Epithelial cell of proximal tubule (primary cell): ENCODE data around the gene SAMD4B. TPM values are rescaled to one million over a fixed set of nuclear protein-coding genes. Genes with fewer than 3 reads are reported as not detected.

Experiments
- DNase-seq: peaks from one replicate; pipeline ENCODE4 v3.0.0-alpha.2; 2011; ENCODE audit warnings: low read depth
- H3K4me3 ChIP-seq: 2 replicates; pipeline ENCODE4 v1.5.1; 2011; ENCODE audit warnings: low read depth, mild to moderate bottlenecking, low read length
- CTCF ChIP-seq: conservative IDR thresholded peaks from 2 replicates; pipeline ENCODE4 v1.5.1; 2012; ENCODE audit warnings: low read depth, mild to moderate bottlenecking, low read length
- total RNA-seq: library from RNA; depleted of rRNA; stranded (reverse); fragments of >200 nt; gene quantifications from 2 replicates; pipeline ENCODE4 v1.2.3, GENCODE V29; 2015

SAMD4B gene
- total RNA-seq, 1 donor from 2014 or later, result 65.6 TPM

DNA sequence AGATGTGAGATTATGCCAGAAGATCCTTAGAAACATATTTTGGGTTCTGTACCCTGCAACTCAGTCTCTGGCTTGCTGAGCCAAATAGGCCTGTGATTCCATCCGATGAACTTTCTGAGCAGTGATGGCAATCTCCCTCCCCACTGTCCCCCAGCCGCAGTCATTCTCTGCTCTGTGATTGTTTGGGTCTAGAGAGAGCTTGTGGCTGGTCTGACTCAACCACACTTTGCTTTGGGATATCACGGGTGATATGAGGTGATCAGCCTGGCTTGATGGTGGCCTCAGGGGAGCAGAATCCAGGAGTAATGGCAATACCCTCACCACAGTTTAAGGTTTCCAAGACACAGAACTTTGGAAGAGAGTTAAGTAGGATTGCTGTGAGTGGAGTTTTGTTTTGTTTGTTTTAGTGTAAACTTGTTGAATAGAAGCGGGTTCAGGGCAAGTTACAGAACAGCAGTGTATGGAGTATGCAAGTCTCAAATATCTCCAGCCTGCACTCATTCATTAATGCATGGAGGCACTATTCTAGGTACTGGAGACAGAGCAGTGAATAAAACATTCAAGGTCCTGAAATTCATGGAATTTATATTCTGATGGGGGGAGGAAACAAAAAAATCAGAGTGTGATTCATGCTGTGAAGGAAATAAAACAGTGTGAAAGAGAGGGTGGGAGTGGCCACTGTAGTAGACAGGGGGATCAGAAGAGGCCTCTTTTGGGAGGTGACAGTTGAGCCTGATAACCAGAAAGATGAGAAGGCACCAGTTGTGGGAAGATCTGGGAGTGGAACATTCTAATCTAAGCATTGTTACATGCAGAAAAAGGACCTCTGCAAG is 5.3 kb downstream of the SAMD4B start:
- DNase-seq, result no peak
- no peak overlapping the region for H3K4me3 ChIP-seq
- TF ChIP-seq CTCF, result no peak

- no peak for TF ChIP-seq CTCF
- no peak overlapping the region for H3K4me3 ChIP-seq
- no peak for DNase-seq
Observed at GRCh38 chr19:39349326-39349725, 7.1 kb downstream of the SAMD4B start.

DNA sequence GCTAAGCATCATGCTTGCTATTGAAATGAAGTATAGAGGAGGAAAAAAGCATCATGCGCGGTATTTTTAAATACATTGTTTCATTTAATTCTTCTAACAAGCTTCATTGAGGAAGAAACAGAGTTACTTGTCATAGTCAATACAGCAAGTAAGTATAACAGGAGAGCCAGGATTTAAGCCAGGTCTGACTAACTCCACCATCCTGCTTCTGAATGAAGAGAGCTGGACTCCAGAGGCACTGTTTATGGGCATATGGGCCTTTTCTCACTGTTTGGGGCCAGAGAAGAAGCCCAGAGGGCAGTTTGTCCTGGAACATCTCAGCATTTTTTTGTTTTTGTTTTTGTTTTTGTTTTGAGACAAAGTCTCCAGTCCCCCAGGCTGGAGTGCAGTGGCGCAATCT is 7.9 kb downstream of the SAMD4B start:
- H3K4me3 ChIP-seq, result no peak overlapping the region
- TF ChIP-seq CTCF, result no peak
- no peak for DNase-seq

DNA sequence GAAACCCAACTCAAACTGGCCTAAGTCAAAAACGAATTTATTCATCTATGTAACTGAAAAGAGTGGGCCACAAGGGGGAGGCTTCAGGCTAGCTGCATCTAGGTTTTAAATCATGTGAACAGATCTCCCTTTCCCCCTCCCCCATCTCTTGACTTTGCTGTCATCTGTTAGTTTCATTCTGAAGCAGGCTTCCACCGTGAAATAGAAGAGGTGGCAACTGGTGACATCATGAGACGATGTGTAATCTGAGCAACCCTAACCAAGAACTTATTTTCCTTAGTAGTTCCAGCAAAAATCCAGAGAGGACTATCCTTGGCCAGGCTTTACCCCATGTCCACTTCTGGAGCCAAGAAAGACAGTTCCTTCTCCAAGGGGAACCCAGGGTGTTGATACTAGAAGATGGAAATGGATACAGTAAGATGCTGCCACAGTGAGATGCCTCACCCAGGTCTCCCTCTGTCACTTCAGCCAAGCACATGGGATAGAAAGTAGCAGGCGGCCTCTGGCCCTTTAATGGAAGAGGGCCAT is 9.4 kb downstream of the SAMD4B start:
- TF ChIP-seq CTCF, result no peak
- no peak overlapping the region for H3K4me3 ChIP-seq
- no peak for DNase-seq

DNA sequence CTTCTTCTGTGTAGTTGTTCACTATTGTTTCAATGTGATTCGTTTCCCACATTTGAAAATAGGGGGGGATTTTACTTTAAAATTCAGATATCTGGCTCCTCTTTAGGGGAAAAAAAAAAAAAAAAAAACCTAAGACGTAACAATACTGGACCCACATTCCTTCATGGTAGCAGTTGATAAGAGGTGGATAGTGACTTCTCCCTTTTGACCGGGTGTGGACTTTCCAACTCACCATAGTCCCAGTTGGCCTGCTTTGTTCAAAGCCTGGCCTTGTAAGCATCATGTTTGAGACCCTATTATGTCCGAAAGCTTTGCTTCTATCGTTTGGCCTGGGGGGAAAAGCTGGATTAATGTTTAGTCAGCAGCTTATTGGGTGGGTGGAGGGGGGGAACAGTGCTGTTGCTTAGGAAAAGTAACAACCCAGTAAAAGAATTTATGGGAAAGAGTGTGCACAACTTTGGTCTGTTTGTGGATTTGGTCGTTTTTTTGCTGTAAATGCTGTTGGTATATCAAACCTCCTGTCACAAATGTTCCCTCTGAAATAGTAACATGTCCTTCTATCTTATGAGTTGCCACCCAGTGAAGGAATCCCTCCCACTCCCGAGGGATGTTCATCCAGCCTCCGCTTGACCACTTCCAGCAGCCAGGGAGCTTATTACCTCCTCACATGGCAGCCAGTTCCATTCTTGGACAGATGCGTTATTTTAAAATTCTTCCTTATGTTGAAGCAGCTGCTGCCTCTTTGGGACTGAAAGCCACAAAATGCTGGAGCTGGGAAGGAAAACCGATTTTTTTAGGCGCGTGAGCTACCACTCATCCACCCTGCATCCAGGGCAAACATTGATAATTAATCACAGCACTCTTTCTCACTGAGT is 10.4 kb downstream of the SAMD4B start:
- H3K4me3 ChIP-seq, result no peak overlapping the region
- TF ChIP-seq CTCF, result no peak
- no peak for DNase-seq

- H3K4me3 ChIP-seq, result no peak overlapping the region
- TF ChIP-seq CTCF, result no peak
- no peak for DNase-seq
Observed at GRCh38 chr19:39355253-39355652, 13.0 kb downstream of the SAMD4B start.
